Stimulated activated CD4-positive, alpha-beta T cell treated with anti-CD3 and anti-CD28 coated beads, Interleukin-2, amount 100 ng/mL, for 24 hours (primary cell): Measurements from ENCODE around the gene DHX8.
"Not testable (repeated sequence)": the region's sequence is repeated elsewhere in the genome, so short reads cannot be mapped to it uniquely, and the experiment has no call there.

Source experiments
- DNase-seq, 2 donors: peaks; one replicate each; pipeline ENCODE4 v3.0.0-alpha.2; 2020

Gene DHX8

DNA sequence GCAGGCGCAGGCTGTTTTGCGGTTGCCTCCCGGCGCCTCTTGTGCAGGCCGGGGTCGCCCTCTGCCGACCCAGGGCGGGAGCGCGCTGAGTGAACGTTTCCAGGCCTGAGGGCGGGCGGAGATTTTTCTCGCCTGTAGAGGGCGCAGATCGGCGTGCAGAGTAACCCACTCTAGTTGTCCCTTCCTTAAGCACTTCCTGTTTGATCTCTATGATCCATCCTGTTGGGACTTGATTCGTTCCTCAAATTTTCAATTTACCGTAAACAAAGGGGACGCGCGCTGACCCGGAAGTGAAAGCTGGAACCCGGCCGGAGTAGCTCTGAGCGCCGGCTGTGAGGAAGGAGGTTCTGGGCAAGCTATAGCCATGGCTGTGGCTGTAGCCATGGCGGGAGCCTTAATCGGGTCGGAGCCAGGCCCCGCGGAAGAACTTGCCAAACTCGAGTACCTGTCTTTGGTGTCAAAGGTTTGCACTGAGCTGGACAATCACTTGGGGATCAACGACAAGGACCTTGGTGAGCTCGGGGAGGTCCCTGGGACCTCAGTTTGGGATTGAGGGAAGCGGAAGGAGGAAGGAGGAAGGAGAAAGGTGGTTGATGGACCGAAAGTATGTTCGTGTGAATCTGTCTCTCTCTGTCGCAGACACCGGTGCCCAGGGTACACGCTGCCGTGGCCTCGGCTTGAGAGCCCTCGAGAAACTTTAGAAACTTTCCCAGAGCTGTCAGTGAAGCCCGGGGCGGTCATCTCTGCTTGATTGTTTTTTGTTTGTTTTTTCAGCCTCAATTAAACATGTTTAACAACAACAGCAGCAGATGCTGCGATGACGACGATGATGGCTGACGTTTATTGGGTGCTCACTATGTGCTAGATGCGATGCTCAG lies at the start of gene DHX8:
DHX8 (plus strand) TSS at position 302 of the 878 bp plus-strand sequence; CDS start at position 365, 63 bp downstream.
- DNase-seq, result peak; percentile 99

DNA sequence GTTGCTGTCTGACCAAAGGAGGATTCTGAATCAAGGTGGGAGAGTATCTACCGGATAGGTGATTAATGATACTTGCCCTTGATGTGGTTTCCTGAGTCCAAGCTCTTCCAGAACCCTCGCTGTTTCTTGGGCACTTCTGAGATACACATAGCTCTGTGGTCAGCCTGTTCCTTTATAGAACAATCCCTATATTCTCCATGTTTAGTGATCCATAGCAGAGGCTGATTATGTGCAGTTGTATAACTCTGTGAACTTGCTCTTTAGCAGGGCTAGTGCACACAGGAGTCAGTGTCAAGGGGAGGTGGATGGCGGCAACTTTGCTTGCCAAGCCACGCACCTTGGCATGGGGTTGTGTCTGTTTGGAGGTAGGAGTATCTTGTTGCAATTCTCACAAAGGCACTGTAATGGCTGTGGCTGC lies 48.9 kb upstream of the DHX8 start:
- no peak for DNase-seq

DNA sequence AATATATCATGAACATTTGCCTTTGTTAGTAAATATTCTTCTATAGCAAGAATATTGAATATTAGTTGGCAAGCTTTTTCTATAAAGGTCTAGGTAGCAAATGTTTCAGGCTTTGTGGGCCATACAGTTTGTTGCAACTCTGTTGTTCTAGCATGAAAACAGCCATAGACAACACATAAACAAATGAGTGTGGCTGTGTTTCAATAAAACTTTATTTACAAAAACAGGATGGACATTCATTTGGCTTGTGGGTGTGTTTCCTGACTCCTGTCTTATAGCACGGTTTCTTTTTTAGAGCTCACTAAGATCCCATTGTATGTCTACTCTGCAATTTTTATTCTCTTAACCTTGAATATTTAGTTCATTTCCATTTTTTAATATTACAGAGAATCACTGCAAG lies 46.0 kb upstream of the DHX8 start:
- DNase-seq, result no peak

DNA sequence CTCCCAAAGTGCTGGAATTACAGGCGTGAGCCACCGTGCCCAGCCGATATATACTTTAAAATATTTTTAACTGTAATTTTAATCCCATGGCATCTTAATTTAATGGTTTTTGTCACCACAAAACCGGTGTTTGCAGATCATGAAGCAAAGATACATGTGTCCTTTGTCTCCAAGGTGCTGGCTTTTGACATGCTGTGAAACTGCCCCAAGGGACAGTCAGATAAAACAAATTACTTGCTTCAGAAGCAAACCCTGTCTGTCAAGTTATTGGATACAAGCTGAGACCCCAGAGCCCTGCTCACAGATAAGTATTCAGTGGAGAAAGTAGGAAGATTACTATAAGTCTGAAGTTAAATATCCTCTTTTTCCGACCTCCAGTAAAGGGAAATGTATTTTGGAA lies 45.1 kb upstream of the DHX8 start:
- no peak for DNase-seq

DNA sequence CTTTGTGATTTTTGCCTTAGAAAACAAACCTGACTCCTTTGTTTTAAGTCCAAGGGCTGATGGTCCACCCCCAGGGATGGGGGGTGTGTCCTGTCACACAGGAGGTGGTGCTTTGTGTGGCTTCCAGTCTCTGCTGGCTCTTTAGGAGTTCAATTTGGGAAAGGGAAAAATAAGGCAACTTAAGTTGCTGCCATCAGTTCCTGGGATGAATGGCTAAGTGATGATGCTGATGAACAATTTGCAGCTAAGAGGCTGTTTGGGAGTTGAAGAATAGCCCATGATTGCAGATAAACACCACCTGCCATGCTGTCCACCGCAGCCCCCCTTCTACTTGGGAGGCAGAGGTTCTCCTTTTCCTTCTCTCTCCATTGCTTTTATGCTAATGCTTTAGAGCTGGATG lies 44.7 kb upstream of the DHX8 start:
- no peak for DNase-seq

DNA sequence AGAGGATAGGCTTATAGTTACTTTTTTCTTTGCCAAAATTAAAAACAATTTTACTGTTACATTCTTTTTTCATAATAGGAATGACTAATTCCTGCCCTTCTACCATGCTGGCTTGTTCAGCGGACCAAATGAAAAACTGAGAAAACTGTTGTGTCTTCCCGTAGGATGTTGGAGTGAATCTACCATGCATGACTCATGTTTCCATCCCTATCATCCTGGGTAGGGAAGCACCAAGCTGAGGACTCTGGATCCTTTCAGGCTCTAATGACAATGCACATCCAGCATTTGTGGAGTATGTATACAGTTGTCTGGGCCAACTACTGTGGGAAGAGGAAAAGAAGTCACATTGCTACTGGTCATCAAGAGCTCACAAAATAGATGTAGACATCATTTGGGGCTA lies 41.1 kb upstream of the DHX8 start:
- no peak for DNase-seq

DNA sequence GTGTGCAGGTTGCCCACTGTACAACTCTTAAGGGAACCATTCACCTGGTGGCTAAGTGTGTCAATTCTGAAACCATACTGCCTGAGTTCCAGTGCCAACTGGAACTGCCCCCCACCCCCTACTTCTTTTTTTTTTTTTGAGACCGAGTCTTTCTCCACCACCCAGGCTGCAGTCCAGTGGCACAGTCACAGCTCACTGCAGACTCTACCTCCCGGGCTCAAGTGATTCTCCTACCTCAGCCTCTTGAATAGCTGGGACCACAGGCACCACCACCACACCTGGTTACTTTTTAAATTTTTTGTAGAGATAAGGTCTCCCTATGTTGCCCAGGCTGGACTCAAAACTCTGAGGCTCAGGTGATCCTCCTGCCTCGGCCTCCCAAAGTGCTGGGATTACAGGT lies 40.4 kb upstream of the DHX8 start:
- no peak for DNase-seq

DNA sequence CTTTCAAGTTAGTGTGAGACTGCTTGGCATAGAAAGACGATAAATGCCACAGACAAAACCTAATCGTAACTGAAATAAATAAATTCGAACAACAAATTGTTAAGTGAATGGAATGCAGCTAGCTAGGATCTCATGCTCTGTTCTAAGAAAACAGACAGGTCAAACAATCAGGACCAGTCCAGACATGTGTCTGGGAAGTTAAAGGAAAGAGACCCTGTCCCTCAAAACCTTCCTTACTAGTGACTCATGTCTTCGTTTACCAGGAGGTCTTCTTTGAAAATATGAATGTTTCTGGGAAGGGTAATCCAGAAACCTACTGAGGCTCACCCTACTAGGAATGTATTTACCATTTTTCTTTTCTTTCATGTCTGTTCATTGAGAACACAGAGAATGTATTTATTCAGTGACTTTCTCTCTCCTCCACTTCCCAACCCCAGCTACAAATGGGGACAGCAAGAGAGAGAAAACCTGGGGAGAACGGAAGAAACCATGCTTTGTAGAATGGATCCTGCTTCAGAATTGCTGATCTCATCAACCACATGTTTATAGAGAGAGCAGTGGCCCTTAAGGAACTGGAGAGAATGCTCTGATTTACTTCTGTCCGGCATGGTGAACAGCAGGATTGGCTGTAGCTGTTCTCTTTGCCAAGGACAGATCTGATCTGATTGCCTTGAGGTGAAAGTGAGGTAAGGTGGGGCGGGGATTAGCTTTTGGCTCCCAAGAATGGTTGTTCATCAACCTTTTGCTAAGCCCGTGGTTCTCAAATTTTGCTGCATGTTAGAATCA lies 39.4 kb upstream of the DHX8 start:
- no peak for DNase-seq

DNA sequence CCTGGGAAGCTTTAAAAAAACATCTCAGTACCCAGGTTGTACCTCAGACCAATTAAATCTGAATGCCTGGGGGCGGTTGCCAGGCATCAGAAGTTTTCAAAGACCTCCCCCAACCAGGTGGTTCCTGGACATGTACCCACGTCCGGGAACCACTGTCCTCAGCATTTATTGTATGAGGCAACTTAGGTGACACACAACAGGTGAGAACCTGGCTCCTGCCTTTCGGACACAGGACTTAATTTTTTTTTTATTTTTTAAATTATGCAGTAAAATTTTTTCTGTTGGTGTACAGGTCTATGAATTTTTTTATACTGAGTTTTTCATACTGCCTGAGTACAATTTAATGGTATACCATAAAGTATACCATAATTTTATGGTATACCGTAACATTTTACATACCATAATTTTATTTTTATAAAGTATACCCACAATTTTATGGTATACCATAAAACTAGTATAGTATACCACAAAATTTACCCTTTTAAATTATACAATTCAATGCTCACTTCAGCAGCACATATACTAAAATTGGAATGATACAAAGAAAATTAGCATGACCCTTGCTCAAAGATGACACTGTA lies 38.7 kb upstream of the DHX8 start:
- DNase-seq, result no peak

DNA sequence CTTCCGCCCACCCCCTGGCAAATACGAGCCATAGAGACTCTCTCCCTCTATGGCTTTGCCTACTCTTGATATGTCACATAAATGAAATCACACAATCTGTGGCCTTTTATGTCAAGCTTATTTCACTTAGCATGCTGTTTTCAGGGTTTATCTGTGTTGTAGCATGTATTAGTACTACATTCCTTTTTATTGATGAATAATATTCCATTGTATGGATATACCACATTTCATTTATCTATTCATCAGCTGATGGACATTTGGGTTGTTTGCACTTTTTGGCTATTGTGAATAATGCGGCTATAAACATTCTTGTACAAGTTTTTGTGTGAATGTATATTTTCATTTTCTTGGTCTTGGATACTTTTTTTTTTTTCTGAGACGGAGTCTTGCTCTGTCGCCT lies 37.0 kb upstream of the DHX8 start:
- DNase-seq, result no peak

DNA sequence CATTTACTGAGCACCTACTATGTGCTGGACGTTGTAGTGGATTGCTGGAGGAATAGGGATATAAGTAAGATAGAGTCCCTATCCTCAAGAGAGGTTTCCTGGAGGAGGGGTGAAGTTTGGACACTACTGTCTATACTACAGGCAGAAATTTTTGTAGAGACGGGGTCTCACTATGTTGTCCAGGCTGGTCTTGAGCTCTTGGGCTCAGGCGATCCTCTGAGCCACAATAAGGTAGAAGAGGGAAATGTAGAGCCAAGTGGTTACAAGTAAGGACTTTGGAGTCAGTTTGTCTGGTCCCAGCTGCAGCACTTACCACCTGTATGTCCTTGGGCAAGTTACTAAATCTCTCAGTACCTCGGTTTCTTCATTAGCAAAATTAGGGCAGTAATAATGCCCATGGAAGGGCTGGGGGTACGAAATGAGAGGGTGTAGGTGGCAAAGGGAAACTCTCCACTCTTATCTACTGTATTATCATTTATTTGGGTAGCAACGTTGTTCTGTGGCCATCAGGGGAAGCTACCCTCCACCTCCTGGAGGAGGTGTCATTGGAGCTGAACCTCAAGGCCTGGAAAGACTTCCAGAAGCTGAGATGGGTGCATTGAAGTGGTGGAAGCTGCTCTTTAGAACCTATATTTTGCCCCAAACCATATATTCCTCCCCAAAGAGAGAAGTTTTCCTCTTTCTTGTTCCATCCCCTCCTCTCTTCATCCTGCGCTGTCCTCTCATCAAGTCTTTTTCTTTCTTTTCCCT lies 34.9 kb upstream of the DHX8 start:
- DNase-seq, result no peak

DNA sequence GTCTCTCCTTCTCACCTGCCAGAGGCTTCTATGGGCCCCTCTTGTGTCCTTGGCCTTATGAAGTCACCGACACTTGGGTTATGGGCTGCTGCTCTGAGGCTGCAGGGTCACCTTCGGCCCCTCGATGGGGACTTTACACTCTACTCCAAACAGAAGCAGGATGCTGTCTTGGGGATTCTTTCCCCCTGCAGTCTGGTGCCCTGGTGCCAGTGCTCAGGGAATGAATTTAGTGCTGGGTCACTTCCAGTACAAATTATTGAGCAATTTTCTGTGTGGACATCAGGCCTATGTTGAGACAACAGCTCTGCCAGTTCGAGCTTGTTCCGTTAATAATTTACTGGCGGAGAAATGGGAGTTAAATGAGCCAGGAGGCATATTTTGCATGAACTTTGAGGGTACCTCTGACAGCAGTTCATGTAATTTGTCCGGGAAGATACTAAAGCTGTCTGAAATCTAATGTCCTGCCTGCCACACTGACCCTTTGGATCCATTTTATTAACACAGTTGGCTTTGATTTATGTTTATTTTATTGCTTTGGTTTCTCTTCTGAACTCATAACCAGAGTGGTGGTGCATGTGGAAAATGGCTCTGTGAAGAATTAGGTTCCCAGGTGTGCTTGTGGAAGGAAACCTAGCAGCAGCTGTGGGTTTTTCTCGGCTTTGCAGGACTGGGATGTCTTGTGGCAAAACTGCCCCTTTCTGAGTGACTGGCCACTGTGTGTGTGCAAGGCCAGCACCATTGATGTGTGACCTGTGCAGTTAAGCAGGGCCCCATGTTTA lies 34.1 kb upstream of the DHX8 start:
- no peak for DNase-seq

DNA sequence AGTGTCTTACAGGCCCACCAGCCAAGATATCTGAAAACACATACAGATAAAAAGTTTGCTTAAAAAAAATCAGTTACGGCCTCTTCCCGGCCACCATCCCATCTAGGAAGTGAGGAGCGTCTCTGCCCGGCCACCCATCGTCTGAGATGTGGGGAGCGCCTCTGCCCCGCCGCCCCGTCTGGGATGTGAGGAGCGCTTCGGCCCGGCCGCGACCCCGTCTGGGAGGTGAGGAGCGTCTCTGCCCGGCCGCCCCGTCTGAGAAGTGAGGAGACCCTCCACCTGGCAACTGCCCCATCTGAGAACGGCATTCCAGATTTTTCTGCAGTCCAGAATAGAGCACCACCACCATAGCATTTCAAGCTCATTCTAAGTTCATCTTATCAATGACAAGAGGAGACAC lies 33.0 kb upstream of the DHX8 start:
- DNase-seq, result not testable (repeated sequence)

DNA sequence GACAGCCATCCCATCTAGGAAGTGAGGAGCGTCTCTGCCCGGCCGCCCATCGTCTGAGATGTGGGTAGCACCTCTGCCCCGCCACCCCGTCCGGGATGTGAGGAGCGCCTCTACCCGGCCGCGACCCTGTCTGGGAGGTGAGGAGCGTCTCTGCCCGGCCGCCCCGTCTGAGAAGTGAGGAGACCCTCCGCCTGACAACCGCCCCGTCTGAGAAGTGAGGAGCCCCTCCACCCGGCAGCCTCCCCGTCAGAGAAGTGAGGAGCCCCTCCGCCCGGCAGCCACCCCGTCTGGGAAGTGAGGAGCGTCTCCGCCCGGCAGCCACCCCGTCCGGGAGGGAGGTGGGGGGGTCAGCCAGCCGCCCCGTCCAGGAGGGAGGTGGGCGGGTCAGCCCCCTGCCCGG lies 32.0 kb upstream of the DHX8 start:
- DNase-seq, result not testable (repeated sequence)

DNA sequence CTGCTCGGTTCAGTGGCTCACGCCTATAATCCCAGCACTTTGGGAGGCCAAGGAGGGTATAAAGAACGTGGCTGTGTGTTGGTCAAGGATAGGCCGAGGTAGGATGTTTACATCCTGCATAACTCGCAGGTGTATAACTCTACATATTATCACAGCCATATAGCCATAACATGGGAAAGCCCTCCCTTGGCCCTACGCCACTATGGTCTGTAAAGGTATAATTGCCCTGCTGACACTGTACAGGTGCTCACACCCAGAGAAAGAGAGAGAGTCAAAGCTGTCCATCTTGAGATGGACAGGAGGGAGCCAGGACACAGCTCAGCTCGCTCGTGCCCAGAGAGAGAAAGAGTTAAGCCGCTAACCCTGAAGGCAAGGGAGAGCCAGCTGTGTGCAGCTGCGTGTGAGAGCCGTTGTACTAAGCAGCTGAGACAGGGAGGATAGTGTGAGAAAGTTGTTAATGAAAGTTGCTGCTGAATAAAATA lies 30.4 kb upstream of the DHX8 start:
- DNase-seq, result no peak

DNA sequence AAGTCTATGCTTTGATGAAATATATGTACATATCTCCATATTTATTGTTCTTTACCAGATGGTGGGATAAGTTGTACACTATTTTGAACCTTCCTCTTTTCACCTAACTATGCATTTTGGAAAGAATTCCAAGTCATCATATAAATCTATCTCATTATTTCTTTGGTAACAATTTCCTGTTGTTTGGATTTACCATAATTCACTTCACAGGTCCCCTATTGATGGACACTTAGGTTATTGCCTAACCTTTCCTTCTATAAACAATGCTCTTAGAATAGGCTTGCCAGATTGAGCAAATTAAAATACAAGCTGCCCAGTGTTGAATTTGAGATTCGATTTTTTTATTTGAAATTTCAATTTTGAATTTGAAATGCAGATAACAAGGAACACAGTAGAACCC lies 28.9 kb upstream of the DHX8 start:
- no peak for DNase-seq

DNA sequence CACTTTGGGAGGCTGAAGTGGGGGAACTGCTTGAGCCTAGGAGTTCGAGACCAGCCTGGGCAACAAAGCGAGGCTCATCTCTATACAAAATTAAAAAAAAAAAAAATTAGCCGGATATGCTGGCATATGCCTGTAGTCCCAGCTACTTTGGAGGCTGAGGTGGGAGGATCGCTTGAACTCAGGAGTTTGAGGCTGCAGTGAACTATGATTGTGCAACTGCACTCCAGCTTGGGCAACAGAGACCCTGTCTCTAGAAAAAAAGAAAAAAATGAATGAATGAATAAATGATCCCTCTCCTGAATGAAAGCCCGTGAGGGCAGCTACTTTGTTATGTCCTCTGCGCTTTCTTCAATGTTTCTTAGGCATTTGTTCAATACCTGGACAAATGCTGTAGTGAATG lies 27.7 kb upstream of the DHX8 start:
- no peak for DNase-seq

DNA sequence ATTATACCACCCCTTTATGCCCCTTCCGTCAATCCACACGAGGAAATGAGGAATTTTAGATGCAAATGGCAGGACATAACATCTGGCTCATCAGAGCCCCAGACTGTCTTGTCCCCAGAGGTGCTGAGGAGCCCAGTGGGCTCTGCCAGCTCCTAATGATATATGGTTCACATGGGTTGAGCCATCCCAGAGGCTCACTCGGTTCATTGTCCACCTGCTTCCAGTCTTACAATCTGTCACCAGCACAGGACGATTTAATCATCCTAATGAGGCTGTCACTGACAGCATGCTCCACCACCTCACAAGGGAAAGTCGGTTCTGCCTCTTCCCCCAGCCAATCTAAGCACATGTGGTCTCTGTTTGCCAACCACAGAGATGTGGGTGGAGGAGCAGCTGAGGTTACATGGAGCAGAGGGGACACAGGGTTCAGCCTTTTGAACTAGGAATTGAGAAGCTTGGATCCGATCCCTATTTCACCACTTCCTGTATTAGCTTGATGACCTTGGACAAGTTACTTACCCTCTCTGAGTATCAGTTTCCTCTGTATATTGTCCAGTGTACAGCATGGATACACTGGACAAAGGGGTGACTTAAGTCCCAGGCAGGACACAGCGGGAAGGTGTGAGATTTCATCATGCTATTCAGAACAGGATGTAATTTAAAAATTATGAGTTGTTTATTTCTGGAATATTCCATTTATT lies 27.0 kb upstream of the DHX8 start:
- DNase-seq, result no peak

DNA sequence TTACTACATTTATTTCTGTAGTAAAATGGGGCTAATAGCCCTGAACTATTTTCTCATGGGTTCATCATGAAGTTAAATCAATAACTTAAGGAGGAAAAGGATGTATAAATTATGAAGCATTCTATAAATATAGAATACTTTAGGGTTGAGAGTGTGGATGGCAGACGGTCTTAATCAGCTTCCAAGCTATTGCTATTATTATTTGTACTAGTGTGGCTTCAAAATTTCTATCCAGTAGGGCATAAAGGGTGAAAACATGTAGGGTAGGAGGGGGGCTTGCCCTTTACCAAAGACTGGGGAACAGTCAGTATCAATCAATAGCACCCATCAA lies 26.4 kb upstream of the DHX8 start:
- no peak for DNase-seq

DNA sequence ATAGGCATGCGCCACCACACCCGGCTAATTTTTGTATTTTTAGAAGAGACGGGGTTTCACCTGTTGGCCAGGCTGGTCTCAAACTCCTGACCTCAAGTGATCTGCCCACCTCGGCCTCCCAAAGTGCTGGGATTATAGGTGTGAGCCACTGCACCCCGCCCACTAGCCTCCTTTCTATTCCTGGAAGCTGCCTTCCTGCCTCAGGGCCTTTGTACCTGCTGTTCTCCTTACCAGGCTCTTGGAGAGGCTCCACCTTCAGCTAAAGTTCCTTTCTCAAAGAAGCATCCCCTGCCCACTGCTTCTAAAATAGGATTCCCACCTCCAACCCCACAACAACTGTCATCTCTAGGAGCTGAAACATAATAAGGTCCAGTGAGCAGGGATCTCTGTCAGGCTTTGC lies 23.9 kb upstream of the DHX8 start:
- DNase-seq, result not testable (repeated sequence)

DNA sequence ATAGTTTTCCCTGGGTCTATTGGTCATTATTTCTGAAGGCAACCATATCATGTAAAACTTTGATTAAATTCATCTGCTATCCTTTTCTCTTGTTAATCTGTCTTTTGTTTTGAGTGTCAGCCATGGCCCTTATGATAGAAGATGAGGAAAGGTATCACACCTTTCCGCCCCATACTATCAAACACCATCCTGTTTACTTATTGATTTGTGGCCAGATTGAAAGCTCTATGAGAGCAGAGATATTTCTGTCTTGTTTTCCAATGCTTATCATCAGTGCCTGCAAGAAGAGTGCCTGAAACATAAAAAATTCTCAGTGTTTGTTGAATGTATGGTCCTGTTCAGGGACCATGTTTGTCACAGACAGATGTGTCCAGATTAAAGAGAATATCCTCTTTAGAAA lies 22.6 kb upstream of the DHX8 start:
- no peak for DNase-seq

DNA sequence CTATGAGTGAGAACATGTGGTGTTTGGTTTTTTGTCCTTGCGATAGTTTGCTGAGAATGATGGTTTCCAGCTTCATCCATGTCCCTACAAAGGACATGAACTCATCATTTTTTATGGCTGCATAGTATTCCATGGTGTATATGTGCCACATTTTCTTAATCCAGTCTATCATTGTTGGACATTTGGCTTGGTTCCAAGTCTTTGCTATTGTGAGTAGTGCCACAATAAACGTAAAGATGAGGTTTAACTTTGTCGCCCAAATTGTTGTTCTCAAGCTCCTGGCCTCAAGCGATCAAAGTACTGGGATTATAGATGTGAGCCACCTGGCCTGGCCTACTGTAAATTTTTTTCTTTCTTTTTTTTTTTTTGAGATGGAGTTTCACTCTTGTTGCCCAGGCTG lies 21.2 kb upstream of the DHX8 start:
- not testable (repeated sequence) for DNase-seq
